ENCODE data around the gene TPCN1. TPM values are rescaled to one million over a fixed set of nuclear protein-coding genes. Genes with fewer than 3 reads are reported as not detected.
A peak's percentile ranks its signal among the peaks of the same experiment; 100 is the strongest.

The TPCN1 gene
- total and polyA plus RNA-seq, 2 of the 13 experiments (the other 11 are each of a cell fraction or from before 2014, with no cell fraction given): 8.0 to 26.8 TPM

- TF ChIP-seq TIGD3 (CRISPR knock-in tag; IDR thresholded peaks at IDR 0.05; ENCODE audit: borderline replicate concordance): no peak
- 0 out of 2 replicates have a peak, but pooled peaks have one; percentile 12 for TF ChIP-seq SALL1 (CRISPR knock-in tag; IDR thresholded peaks at IDR 0.05)
- no peak for TF ChIP-seq ELF4 (CRISPR knock-in tag; IDR thresholded peaks at IDR 0.05; ENCODE audit: borderline replicate concordance)
- TF ChIP-seq NRL (CRISPR knock-in tag; IDR thresholded peaks at IDR 0.05; ENCODE audit: borderline replicate concordance): 0 out of 2 replicates have a peak, but pooled peaks have one; percentile 29
- TF ChIP-seq CREB3 (CRISPR knock-in tag; IDR thresholded peaks at IDR 0.05): no peak
- no peak for TF ChIP-seq MAZ (IDR thresholded peaks at IDR 0.05; ENCODE audit: borderline replicate concordance, low read depth, low read length)
- TF ChIP-seq MAZ (CRISPR knock-in tag; IDR thresholded peaks at IDR 0.05; ENCODE audit: low read depth): no peak
- no peak for TF ChIP-seq ZMYM2 (CRISPR knock-in tag; IDR thresholded peaks at IDR 0.05)
- TF ChIP-seq IRF9 (CRISPR knock-in tag; IDR thresholded peaks at IDR 0.05; ENCODE audit: borderline replicate concordance): no peak
- TF ChIP-seq KDM3A (CRISPR knock-in tag; IDR thresholded peaks at IDR 0.05; ENCODE audit: low read depth): no peak
- TF ChIP-seq HNRNPK (IDR thresholded peaks at IDR 0.05; ENCODE audit: low read depth, low read length, poor library complexity, severe bottlenecking): no peak
- TF ChIP-seq ELF3 (CRISPR knock-in tag; IDR thresholded peaks at IDR 0.05): no peak
- no peak for TF ChIP-seq ZBED4 (CRISPR knock-in tag; IDR thresholded peaks at IDR 0.05; ENCODE audit: borderline replicate concordance)
- peak; percentile 44; the same call in 1 of the 2 replicates for TF ChIP-seq ESRRA (CRISPR knock-in tag; IDR thresholded peaks at IDR 0.05; ENCODE audit: low read depth)
- TF ChIP-seq SKIL (CRISPR knock-in tag; IDR thresholded peaks at IDR 0.05; ENCODE audit: borderline replicate concordance): no peak
- no peak for TF ChIP-seq MAFG (CRISPR knock-in tag; IDR thresholded peaks at IDR 0.05)
- no peak for TF ChIP-seq CENPX (CRISPR knock-in tag; IDR thresholded peaks at IDR 0.05)
- TF ChIP-seq ZBTB25 (CRISPR knock-in tag; IDR thresholded peaks at IDR 0.05): no peak
These were observed 34.5 kb upstream of the TPCN1 start (continued) for GRCh38 chr12:113186666-113187325.
